Stimulated activated CD8-positive, alpha-beta memory T cell treated with anti-CD3 and anti-CD28 coated beads, Interleukin-12 subunit alpha, Interleukin-12 subunit beta, amount 100 ng/mL, for 4 hours (primary cell): ENCODE data around the gene PHF21A.
"Not testable (repeated sequence)": the region's sequence is repeated elsewhere in the genome, so short reads cannot be mapped to it uniquely, and the experiment has no call there.

Source experiments
- DNase-seq: peaks from one replicate; pipeline ENCODE4 v3.0.0-alpha.2; 2020; ENCODE audit warnings: low read depth

PHF21A gene

DNA sequence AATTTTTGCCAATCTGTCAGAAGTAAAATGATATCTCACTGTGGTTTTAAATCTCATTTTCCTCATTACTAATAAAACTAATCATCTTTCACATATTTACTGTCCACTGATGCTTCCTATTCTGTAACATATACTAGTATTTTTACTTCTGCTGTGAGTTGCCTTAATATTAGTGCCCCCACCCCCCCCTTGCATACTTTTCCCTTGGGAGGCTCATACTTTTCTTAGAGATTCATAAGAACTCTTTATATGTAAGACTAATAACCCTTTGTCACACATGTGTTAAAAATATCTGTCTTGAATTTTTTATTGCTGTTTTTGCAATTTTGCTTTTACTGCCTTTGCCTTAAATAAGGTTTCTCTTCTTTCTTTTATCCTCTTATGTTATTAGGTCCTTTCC, 87.2 kb downstream of the PHF21A start:
- DNase-seq, result no peak

DNA sequence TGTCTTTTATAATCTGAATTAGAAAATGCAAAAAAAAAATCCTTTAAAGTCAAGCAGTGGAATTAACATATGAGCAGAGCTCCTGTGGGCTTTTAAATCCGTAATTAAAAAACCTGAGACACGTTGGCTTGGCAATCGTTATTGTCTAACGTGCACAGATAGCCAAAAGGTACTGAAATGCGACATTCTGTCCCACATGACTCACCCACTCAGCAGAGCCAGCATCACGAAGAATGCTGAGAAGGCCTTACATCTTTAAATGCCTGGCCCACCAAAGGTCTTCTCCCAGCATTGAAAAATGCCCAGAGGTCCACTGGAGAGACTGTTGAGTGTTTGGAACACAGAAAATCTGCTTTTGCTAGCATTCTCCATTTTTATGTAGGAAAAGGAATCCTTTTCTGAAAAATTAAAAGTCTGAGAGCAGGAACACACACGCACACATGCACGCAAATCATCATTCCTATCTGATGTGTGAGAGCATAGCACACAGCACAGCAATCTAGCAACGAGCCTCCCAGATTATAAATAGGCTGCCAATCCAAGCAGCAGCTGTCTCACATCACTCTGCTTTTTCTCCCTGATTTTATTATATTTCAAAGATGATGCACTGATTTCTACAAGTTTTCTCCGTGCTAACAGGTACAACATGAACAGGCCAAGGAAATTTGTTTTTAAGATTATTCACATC, 94.5 kb downstream of the PHF21A start:
- no peak for DNase-seq

DNA sequence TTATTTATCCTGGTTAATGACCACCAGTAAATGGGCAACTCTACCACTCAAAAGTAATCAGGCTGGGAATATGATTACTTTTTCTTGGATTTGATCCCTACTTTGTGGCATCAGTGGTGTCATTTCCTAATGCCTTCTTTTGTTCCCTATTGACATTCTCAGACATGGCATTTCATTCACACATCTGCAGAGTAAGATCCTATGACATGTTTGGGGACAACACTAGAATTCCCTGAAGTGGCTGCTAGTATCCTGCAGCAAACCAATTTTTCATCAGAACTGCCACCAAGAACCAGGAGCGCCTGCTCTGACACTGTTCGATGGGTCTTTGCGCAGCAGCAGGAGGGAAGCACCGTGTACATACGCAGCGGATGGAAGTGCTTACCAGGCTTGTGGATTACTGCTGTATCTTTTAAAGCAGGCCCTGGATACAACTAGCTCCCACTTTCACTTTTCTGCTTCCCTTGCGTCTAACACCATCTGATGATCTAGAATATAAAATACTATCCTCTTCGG, 101.1 kb downstream of the PHF21A start:
- DNase-seq, result no peak

DNA sequence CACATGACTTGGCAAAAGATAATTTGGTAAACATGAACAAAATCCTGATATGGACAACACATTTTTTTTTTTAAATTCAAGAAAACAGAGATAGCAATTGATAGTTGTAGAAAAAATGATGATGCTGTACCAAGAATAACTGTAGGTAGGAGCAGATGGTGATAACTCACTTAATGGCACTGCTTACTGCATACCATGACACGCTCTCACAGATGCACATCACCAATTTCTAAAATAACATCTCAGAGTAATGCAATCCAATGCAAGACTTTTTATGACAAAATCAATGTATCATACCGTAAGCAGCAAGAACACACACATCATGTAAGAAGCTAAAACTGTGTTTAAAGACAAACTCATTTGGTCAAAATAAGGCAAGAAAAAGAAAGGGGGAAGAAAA, 102.6 kb downstream of the PHF21A start:
- no peak for DNase-seq

DNA sequence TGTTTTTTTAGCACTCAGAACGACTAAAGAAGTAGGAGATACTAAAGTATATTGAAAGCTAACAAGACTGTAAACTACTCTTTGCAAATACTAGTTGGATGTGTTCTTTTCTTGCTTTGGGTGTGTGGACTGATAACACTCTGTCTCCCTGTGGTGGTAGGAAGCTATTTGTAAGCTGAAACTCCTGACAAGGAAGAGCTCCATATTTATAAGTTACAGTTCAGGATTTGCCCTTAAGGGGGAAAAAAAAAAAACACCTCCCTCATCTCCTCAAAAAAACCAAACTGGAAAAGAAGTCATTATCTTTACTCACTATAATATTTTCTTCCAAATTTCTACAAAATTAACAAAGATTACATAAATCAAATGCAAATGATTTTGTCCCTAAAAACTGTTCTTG, 103.9 kb downstream of the PHF21A start:
- no peak for DNase-seq

DNA sequence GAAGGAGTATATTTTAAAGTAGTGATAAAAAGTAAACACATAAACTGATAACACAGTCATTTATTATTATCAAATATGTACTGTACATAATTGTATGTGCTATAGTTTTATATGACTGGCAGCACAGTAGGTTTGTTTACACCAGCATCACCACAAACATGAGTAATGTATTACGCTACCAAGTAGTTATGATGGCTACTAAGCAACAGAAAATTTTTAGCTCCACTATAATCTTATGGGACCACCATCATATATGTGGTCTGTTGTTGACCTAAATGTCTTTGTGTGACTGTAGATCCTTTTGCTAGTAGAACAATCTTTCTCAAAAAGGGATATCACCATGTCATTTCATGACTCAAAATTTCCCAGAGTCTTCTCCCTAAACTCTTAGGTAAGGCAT, 105.3 kb downstream of the PHF21A start:
- DNase-seq, result no peak

DNA sequence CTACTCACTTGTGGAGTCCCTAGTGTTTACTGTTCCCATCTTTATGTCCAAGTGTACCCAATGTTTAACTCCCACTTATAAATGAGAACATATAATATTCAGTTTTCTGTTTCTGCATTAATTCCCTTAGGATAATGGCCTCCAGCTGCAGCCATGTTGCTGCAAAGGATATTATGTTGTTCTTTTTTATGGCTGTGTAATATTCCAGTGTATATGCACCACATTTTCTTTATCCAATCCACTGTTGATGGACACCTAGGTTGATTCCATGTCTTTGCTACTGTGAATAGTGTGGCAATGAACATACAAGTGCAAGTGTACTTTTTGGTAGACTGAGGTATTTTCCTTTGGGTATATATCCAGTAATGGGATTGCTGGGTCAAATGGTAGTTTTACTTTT, 107.1 kb downstream of the PHF21A start:
- DNase-seq, result not testable (repeated sequence)

DNA sequence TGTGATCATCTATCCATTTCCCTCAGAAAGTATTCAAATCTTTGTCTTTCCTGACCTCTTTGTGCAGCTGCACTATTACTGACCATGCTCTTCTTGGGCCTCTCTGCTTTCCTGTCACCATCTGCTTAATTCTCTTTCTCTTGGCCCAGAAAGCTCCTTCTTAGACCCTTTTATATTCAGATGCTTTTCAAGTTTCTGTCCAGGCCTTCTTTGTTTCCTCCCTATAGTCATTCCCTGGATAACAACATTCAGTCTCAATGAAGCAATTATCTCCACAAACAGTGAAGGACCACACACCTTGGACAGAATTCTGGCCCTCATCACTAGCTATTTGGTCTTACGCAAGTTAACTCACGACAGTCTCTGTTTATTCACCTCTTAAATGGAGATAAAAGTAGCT, 109.1 kb downstream of the PHF21A start:
- DNase-seq, result no peak

DNA sequence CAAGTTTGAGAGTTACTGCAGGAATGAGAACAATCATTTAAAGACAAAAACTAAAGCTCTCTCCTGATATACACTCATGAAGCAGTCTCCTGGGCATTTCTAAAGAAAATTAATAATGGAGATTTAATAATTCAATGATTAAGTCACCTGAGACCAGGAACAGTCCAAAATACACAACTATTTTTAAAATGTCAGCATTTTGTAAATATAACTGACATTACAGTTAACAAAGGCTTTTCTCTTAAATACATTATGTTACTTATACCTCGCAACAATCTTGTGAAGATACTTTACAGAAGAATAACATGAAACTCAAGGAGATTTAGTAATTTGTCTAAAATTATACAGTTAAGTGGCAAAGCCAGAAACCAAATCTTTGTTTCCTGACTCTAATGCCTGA, 111.2 kb downstream of the PHF21A start:
- no peak for DNase-seq

DNA sequence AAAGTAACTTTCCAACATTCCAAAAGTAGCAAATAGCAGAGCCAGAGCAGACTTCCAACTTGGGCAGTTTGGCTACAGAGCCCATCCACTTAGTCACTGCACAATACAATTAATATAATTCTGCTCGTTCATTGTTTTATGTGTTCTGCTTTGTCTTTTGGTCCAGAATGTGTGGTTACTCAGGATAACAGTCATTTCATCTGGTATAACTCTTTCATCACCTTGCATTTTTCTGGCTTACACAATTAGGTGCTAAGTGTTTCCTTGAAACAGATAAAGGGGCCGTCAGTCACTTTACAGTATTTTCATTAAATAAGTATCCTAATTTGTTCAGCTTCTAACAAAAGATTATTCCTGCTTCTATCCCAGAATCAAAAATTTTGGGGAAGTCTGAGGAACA, 111.6 kb downstream of the PHF21A start:
- DNase-seq, result no peak

DNA sequence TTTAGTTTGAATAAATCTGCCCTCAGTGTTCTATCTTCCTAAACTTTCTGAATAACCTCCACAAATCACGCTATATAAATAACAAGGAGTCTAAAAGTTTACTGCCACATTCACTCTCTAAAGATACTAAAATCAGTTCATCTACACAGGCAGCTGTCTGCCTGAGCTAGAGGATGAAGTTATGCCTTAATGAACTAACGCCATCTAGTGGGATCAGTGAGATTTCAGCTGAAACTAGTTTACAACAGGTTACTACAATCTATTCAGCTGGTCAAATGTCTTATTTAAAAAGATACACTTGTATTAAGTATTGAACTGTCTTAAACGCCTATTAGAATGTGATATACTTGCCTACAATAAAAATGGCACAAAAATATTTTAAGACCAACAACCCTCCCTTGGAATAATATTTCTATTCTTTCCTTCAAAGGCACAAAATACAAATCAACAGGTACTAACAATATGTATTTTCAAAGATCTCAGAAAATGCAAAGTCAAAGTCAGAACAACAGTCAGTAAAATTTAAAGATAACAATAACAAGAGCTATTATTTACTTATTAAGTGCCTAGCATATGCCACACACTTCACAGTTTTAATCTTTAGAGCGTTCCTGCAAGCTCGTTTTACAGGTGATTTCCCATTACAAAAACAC, 114.7 kb downstream of the PHF21A start:
- DNase-seq, result no peak

DNA sequence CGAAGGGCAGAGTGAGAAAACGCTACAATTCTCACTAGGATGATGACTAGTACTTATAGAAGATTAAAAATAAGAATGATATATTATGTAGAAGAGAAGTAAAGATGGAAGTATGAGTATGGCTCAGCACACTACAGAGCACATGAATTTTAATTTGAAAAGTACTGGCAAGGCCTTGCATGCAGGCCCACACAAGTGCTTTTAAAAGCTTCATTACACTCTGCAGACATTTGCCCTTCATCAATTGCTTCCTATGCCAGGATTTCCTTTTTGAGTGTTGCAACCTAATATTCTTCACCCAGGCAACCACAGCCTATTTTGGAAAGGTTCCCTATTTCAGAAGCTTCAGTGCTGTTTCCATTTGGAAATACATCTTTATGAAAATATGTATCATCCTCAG, 117.7 kb downstream of the PHF21A start:
- no peak for DNase-seq

DNA sequence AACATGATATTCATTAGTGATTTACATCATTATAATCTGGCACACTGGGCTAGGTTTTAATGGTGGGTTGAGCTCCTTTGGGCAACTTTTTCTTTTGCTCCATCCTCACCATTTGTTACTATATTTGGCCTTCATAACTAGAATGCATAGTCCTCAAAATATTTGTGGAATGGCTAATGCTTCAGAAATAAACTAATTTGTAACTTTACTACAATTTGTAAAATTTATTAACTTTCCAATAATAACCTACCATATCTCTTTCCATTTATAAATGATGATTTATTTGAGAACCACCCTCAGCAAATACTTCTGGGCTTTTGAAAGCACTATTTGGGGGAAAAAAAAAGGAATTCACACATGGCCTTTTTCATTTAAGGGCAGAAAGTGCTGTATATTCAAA, 119.1 kb downstream of the PHF21A start:
- no peak for DNase-seq

DNA sequence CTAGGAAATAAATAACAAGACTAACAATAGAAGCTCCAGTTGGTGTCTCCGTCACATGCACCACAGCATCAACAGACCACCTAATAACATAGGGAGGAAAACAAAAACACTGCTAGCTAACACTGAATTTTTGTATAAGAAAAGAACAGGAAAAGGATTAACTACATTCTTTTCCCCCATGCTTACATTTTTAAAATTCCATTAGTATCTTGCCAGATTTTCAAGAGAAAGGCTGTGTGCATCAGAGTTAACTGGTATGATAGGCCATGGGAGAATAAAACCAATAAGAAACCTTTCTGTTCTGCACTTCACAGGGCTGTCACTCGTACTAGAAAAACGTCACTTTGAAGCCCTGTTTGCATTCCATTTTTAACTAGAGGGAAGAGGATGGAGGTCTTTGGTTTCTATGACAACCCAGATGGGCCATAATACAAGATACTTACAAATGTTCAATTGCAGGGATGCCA, 119.8 kb downstream of the PHF21A start:
- no peak for DNase-seq

DNA sequence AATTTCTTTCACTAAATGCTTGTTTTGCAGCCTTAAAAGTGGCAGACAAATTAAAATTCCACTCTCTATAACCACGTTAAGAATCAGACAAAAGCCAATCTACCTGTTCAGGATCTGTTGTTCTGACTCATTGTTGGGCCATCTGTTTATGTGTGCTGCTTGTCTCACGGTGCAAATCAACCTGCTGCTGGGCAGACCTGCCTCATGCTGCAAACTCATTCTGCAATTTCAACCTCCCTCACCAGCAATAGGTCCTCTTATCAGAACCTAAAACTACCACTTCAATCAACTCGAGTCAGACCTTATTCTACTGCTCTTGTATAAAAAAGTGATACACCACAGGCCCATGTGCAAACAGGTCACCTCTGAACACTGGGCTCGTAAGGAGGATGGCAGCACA, 123.7 kb downstream of the PHF21A start:
- no peak for DNase-seq

DNA sequence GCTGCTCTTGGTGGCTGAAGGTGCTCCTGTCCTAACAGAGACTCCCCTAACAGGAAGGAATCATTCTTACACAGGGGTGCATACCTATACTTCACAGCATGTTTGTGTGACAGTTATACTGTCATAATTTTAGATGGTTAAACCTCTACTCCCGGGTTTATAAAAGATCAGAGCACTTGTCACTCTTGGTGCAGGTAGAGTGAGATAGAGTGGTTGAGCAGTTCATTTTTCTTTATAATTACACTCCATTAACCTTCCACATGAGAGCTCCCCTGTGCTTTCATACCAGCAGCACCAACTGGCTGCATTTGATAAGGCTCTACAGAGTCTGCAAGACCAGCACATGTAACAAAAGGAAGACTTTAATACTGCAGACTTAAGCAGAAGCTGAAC, 125.9 kb downstream of the PHF21A start:
- no peak for DNase-seq

DNA sequence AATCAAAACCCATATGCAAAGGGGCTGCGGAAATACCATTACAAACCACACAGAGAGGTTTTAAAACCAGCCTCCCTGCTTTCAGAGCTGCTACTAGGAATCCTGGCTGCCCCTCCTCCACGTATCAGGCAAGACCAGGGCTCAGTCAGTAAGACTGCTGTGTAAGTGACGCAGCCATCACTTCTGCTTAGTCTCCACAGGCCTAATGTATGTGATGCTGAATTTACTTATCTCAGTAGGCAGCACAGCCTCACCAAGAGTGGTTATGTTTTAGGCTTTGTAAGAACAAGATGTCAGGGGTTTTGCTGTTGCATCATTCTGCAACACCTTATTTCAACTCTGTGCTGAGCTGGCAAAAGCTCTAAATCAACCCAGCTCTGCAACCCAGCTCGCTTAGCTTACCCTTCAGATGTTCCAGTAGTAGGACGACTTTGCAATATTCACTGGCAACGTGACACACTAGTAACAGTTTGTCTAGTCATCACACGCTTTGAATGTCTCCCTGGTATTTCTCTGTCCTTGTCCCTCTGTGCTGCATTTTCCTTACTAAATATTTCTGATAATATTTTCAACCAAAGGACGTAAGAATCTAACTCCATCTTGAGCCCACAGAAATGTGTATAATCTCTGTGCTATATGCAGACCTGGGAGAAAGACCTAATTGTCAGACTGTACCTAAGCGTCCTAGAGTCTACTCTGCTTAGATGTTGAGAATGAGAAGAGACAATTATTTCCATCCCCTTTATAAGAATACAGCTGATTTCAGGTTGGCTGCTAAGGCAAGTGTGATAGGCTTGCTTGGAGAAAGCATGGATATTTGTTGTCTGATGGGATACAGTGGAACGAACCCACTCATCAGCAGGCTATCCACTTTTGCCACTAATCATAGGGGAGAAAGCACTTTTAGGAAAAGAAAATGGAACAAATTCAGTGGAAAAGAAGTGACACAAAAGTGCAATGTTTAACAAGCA, 126.6 kb downstream of the PHF21A start:
- DNase-seq, result no peak

DNA sequence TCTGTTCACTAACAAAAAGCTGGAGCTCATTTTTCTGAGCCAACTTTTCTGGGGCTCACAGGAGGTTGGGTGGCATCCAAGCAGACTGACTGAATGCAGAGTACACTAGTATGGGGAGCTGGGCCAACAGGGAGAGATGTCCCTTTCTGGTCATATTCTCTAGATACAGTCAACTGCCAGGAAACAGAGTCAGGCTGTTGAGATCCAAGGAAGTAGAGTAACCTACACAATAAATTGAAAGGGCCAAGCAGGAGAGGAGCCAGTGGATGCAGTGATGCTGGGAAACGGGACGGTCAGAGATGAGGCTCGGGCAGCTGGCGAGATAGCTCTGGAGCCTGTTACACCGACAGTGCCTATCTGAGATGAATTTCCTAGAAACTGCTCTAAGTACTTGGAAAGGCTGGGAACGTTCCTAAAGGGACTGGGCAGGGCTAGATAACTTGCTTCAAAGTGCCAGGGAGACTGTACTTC, 127.7 kb downstream of the PHF21A start:
- no peak for DNase-seq

DNA sequence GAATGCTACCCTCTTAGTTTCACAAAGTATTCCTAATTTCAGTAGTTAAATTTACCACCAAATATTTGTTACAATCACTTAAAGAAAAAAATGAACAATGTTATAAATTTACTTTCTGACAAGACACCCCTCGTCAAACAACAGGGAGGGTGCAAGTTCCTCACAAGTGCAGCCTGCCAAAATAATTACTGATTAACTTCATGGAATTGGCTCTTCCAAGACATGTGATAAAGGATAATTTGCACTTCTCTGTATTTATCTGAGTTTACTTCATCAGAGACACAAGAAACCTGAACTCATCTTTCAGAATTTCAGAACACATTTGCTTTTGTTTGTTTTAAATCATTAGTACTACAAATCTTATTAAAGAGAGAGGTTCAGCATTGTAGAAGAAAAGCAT, 132.3 kb downstream of the PHF21A start:
- no peak for DNase-seq

DNA sequence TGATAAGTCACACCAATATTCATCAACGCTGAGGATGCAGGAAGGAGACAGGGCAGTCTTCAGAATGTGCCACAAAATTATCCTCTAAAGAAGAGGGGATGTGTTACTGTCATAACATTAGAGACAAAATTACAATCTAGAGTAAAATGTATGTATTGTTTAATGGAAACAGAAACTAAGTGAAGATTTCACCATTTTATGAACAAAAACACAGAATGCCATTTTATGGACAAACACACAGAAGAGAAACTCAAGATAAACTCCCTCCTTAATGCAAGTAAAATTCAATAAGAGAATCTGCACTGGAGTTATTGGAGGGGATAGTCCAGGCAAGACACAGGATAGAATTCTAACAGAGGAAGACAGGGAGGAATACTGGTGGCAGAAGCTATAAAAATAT, 136.0 kb downstream of the PHF21A start:
- no peak for DNase-seq

DNA sequence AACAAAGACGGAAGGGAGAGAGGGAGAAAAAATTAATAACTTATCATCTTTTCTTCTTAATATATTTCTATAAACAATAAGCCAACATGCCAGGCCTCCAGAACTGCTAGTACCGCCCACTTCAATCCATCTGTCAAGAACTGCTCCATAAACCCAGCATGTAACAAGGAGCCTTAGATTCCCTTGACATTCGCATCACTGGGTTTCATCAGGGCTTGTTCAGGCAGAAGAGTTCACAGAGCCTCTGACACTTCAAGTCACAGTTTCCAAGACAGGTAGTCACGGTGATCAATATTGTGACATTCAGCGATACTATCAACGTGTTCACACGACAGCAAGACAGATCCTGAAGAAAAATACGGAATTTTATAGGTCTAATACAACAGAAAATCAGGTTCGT, 137.1 kb downstream of the PHF21A start:
- DNase-seq, result no peak

DNA sequence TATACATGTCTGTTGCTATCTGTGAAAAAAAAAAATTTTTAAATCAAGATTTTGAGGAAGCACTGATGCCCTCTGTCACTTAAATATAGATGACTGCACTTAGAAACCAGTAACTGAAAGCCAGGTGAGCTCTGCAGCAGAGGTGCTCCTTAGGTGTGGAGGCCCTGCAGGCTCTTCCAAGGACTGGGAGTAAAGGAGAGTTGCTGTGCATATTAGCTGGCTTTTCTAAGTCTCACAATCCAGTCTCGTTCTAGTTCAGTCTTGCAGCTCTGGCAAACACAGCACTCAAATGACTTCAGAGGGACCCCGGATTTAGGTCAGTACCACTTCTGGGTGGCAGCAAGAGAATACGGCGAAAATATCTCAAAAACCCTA, 137.8 kb downstream of the PHF21A start:
- no peak for DNase-seq
